HEK293T (cell line): ENCODE data around the gene SMOC2.

Experiments
- CTCF ChIA-PET: fragments of 350-600 bp; formaldehyde crosslinking; extraction: SDS; loops from one replicate; lab custom pipeline; 2021; ENCODE audit warnings: antibody characterized with exemption, inconsistent platforms; lab: Yijun Ruan, JAX
- POLR2A ChIA-PET: fragments of 350-600 bp; formaldehyde crosslinking; extraction: SDS; loops from one replicate; lab custom pipeline; 2020; ENCODE audit warnings: antibody characterized with exemption, inconsistent platforms; lab: Yijun Ruan, JAX
- DNase-seq: peaks from one replicate; pipeline ENCODE4 v3.0.0; 2012; ENCODE audit warnings: mixed read lengths; ENCODE audit errors: extremely low spot score
- ARNT ChIP-seq: fragments of 450-650 bp; IDR thresholded peaks from 2 replicates; pipeline ENCODE4 v1.6.1; 2017; ENCODE audit warnings: mild to moderate bottlenecking
- BHLHE40 ChIP-seq: fragments of 450-650 bp; IDR thresholded peaks from 2 replicates; pipeline ENCODE4 v1.6.1; 2016; ENCODE audit warnings: mild to moderate bottlenecking, moderate library complexity, borderline replicate concordance
- CTBP1 ChIP-seq: fragments of 450-650 bp; IDR thresholded peaks from 2 replicates; pipeline ENCODE4 v1.6.1; 2016; ENCODE audit warnings: borderline replicate concordance
- ELF4 ChIP-seq: fragments of 450-650 bp; IDR thresholded peaks from 2 replicates; pipeline ENCODE4 v1.6.1; 2017; ENCODE audit warnings: antibody characterized with exemption
- FOXA1 ChIP-seq: fragments of 450-650 bp; IDR thresholded peaks from 2 replicates; pipeline ENCODE4 v1.6.1; 2016; ENCODE audit warnings: mild to moderate bottlenecking
- FOXK2 ChIP-seq: fragments of 450-650 bp; IDR thresholded peaks from 2 replicates; pipeline ENCODE4 v1.6.1; 2016; ENCODE audit warnings: mild to moderate bottlenecking
- FOXM1 ChIP-seq: fragments of 450-650 bp; IDR thresholded peaks from 2 replicates; pipeline ENCODE4 v1.6.1; 2017; ENCODE audit warnings: mild to moderate bottlenecking, borderline replicate concordance
- HDGF ChIP-seq: fragments of 450-650 bp; IDR thresholded peaks from 2 replicates; pipeline ENCODE4 v1.6.1; 2017; ENCODE audit warnings: antibody characterized with exemption, borderline replicate concordance
- L3MBTL2 ChIP-seq: fragments of 450-650 bp; conservative IDR thresholded peaks from 2 replicates; pipeline ENCODE4 v1.6.1; 2016; ENCODE audit warnings: mild to moderate bottlenecking
- LEF1 ChIP-seq: fragments of 450-650 bp; IDR thresholded peaks from 2 replicates; pipeline ENCODE4 v1.6.1; 2017; ENCODE audit warnings: mild to moderate bottlenecking, borderline replicate concordance
- NFRKB ChIP-seq: fragments of 450-650 bp; IDR thresholded peaks from 2 replicates; pipeline ENCODE4 v1.6.1; 2016; ENCODE audit warnings: mild to moderate bottlenecking, moderate library complexity
- SP1 ChIP-seq: fragments of 450-650 bp; IDR thresholded peaks from 2 replicates; pipeline ENCODE4 v1.6.1; 2017
- SUZ12 ChIP-seq: fragments of 450-650 bp; IDR thresholded peaks from 2 replicates; pipeline ENCODE4 v1.6.1; 2016; ENCODE audit warnings: mild to moderate bottlenecking
- TARDBP ChIP-seq: fragments of 450-650 bp; IDR thresholded peaks from 2 replicates; pipeline ENCODE4 v1.6.1; 2016
- ZNF384 ChIP-seq: fragments of 450-650 bp; IDR thresholded peaks from 2 replicates; pipeline ENCODE4 v1.6.1; 2016
- TF ChIP-seq, protein P1 (sequence below): fragments of 450-650 bp; IDR thresholded peaks from 2 replicates; pipeline ENCODE4 v1.6.1; 2016

The SMOC2 gene

GRCh38 chr6:168448243-168448855 is 7.4 kb downstream of the SMOC2 start:
- CTCF ChIA-PET: no interaction called here
- POLR2A ChIA-PET: no interaction called here
- no peak for DNase-seq
- TF ChIP-seq NFRKB: no peak
- TF ChIP-seq, protein P1, sequence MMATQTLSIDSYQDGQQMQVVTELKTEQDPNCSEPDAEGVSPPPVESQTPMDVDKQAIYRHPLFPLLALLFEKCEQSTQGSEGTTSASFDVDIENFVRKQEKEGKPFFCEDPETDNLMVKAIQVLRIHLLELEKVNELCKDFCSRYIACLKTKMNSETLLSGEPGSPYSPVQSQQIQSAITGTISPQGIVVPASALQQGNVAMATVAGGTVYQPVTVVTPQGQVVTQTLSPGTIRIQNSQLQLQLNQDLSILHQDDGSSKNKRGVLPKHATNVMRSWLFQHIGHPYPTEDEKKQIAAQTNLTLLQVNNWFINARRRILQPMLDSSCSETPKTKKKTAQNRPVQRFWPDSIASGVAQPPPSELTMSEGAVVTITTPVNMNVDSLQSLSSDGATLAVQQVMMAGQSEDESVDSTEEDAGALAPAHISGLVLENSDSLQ: no peak
- no peak for TF ChIP-seq ZNF384
- no peak for TF ChIP-seq ELF4
- TF ChIP-seq FOXM1: no peak
- TF ChIP-seq HDGF: no peak
- TF ChIP-seq TARDBP: no peak
- TF ChIP-seq FOXK2: no peak
- TF ChIP-seq FOXA1: no peak
- no peak for TF ChIP-seq SUZ12
- TF ChIP-seq L3MBTL2: no peak

DNA sequence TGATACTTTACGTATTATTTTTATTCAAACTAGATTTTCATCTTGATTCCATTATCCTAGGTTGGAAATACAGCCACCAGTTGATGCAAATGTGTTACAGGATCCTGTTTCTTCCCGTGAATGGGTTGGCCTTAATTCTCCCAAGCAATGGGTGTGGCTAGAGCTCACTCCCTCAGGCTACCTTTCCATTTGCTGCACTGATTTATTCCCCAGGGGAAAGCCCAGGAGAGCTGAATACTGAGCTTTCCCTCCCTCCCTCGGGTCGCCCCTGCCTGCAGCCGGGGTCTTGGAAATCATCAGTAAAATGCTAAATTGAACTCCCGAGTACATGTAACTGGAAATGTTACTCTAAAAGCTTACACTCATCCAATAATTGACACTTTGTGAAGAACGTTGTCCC is 9.9 kb downstream of the SMOC2 start:
- TF ChIP-seq ARNT (no peak), ELF4 (no peak), FOXK2 (no peak), SP1 (no peak), L3MBTL2 (no peak), ZNF384 (no peak), FOXM1 (no peak), LEF1 (no peak), CTBP1 (no peak), FOXA1 (no peak), BHLHE40 (no peak), SUZ12 (no peak), TARDBP (no peak), HDGF (no peak), NFRKB (no peak)
- TF ChIP-seq, protein P1: no peak
- no peak for DNase-seq
- ChIA-PET CTCF (interaction anchor here (0.6 kb wide), 1 partner anchor 57 kb away, joined by 3 read pairs; no protein-coding TSS in a partner anchor), POLR2A (no interaction called here)

DNA sequence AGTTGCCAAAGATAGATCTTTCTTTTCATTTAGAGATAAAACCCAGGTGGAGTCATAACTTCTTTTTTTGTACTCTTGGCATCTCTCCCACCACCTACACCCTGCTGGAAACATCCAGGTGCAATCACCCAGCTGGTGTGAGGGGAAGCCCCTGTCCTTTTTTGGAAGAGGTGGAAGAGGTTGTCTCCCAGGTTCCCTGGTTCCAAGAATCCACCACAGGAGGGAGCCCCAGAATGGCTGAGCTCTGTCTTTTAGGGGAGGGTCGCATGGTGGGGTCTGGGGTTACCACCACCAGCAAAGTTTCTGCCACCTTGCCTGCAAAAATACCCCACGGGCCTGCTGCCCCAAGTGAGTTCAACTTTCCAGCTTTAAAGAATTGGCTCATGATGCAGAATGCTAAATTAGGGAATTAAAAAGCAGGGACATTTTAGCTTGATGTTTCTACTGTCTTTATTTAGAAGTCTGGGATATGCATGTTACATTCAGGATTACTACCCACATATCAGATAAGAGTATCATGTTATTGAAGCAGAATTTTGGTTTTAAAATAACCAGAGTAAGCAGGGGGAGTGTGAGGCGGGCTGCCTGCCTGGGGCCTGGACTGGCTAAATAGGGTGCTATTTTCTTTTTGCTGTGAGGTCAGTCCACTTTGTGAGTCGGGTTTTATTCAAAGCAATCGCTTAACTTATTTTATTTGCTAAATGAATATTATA is 11.0 kb downstream of the SMOC2 start:
- POLR2A ChIA-PET: no interaction called here
- TF ChIP-seq ZNF384: no peak
- TF ChIP-seq FOXK2: no peak
- TF ChIP-seq ARNT: no peak
- no peak for TF ChIP-seq CTBP1
- no peak for TF ChIP-seq ELF4
- TF ChIP-seq SP1: no peak
- TF ChIP-seq FOXA1: no peak
- no peak for TF ChIP-seq LEF1
- TF ChIP-seq L3MBTL2: no peak
- CTCF ChIA-PET: no interaction called here
- no peak for DNase-seq

DNA sequence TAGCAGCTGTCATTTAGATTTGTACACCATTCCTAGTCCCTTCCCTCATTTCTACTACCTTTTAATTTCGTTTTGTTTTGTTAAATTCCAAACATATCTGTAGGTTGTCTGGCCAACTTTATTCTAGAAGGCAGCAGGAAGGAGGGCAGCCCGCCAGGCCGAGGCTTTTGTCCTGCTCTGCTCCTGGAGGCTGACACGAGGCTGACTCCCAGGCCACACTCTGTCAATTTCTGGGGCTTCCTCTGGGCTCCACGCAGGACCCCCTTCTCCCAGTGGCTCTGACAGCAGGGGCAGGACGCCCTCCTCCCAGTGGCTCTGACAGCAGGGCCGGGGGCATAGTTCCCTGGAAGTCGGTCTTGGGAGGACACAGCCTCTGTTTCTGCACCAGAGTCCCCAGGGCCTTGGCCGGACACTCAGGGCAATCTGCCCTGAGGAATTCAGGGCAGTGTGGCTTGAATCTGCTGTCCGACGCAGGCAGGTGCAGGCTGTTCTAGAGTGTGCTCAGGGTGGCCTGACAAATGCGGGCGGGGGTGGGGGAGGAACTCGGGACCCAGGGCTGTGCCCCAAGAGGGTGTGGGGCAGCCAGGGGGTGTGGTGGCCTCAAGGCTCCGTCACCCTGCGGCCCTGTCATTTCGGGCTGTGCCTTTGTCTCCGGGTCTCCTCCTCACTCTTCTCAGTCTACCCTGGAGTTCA is 11.8 kb downstream of the SMOC2 start:
- ChIA-PET CTCF (no interaction called here), POLR2A (no interaction called here)
- no peak for TF ChIP-seq L3MBTL2
- no peak for TF ChIP-seq FOXK2
- TF ChIP-seq NFRKB: no peak
- TF ChIP-seq SUZ12: no peak
- no peak for TF ChIP-seq ZNF384
- TF ChIP-seq HDGF: no peak
- no peak for TF ChIP-seq TARDBP
- TF ChIP-seq ELF4: no peak
- no peak for DNase-seq

GRCh38 chr6:168455847-168456530 is 15.0 kb downstream of the SMOC2 start:
- DNase-seq: no peak
- TF ChIP-seq FOXM1 (no peak), NFRKB (no peak), LEF1 (no peak), L3MBTL2 (no peak), HDGF (no peak), ELF4 (no peak), BHLHE40 (no peak), FOXA1 (no peak), ARNT (no peak), SP1 (no peak), TARDBP (no peak), ZNF384 (no peak), FOXK2 (no peak), CTBP1 (no peak), SUZ12 (no peak)
- TF ChIP-seq, protein P1: no peak
- POLR2A ChIA-PET: no interaction called here
- CTCF ChIA-PET: no interaction called here
